ENCODE measurements around the gene HRCT1. TPM values are rescaled to one million over a fixed set of nuclear protein-coding genes. Genes with fewer than 3 reads are reported as not detected.

The HRCT1 gene
- 1 to 10 TPM in 1 of 2 donors, not detected in 1; 1.6 TPM for total RNA-seq
- polyA plus RNA-seq (ENCODE audit: insufficient read length in 2 of 2), result 1 to 10 TPM in 1 of 2 donors, under 1 TPM in 1; 0.81 to 1.2 TPM
- long read RNA-seq, donor 1, partial matches to known transcripts, result 0 of 3 reads
- long read RNA-seq, donor 1, other reads (novel, unspliced or antisense), result 0 of 3 reads
- long read RNA-seq, donor 2, result 0 reads
- long read RNA-seq, donor 3, result 0 reads
- long read RNA-seq, donor 4, partial matches to known transcripts, result 0 of 1 reads
- long read RNA-seq, donor 4, other reads (novel, unspliced or antisense), result 0 of 1 reads

DNA sequence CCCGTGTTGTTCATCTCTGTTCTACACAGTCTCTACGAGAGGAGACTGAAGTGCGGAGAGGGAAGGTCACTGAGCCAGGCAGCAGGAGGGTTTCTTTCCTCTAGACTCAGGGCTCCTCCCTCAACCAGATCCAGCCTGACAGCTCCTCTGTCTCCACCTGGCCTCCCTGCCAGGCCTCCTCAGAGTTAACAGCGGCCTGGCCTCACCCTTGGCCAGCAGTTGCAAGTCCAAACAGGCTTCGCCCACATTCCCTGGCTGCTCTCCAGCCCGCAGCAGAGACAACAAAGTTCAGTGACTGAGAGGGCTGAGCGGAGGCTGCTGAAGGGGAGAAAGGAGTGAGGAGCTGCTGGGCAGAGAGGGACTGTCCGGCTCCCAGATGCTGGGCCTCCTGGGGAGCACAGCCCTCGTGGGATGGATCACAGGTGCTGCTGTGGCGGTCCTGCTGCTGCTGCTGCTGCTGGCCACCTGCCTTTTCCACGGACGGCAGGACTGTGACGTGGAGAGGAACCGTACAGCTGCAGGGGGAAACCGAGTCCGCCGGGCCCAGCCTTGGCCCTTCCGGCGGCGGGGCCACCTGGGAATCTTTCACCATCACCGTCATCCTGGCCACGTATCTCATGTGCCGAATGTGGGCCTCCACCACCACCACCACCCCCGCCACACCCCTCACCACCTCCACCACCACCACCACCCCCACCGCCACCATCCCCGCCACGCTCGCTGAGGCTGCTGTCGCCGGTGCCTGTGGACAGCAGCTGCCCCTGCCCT is at the start of gene HRCT1:
HRCT1 (plus strand) TSS at position 291 of the 768 bp plus-strand sequence; CDS start at position 377, 86 bp downstream.
- Histone ChIP-seq H3K36me3 (ENCODE audit: control insufficient read depth, insufficient read depth, low read length) (peaks cover 3% of the 10 kb centered on the region), H3K9me3 (ENCODE audit: control insufficient read depth, insufficient read depth, low read length) (no peaks in the 10 kb centered on the region), H3K27me3 (ENCODE audit: control insufficient read depth, insufficient read depth, low read length) (peaks cover 2% of the 10 kb centered on the region), H3K4me3 (ENCODE audit: low read depth, low read length) (no peak within 1 kb of the TSS), H3K27ac (ENCODE audit: low read depth, low read length) (peak within 1 kb of the TSS; percentile 96), H3K4me1 (ENCODE audit: control insufficient read depth, insufficient read depth, low read length) (peaks cover 60% of the 10 kb centered on the region)
- 50% methylated on average over 11 of the region's 30 CpGs for WGBS (ENCODE audit: insufficient coverage)
- peak in 4 of 6 donors; percentile 42 to 89 (median 54) for DNase-seq (ENCODE audit: low read depth in 4 of 6, low spot score in 6 of 6)

DNA sequence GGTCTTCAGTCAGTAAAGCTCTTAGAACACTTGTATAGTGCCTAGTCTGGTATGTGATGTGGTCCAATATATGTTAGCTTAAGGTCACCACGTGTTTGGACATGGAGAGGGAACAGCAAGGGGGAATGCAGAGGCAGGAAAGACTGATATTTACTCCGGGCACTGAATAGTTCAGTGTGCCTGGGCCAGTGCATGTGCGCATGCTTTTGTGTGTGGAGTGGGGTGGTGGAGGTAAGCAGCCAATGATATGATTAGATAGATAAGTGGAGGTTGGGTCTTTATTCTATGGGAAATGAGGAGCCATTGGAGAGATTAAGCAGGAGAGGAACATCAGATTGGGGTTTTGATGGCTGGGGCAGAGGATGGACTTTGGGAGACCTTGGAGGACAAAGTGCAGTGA is 49.8 kb upstream of the HRCT1 start:
- Histone ChIP-seq H3K4me1 (ENCODE audit: control insufficient read depth, insufficient read depth, low read length) (peaks cover 6% of the 10 kb centered on the region), H3K4me3 (ENCODE audit: low read depth, low read length) (no peak overlapping the region), H3K36me3 (ENCODE audit: control insufficient read depth, insufficient read depth, low read length) (peaks cover 19% of the 10 kb centered on the region), H3K27me3 (ENCODE audit: control insufficient read depth, insufficient read depth, low read length) (peaks cover under 1% of the 10 kb centered on the region), H3K27ac (ENCODE audit: low read depth, low read length) (no peak overlapping the region), H3K9me3 (ENCODE audit: control insufficient read depth, insufficient read depth, low read length) (no peaks in the 10 kb centered on the region)
- WGBS (ENCODE audit: insufficient coverage), result 80% methylated on average over 3 of the region's 3 CpGs
- DNase-seq (ENCODE audit: low read depth in 4 of 6, low spot score in 6 of 6), result no peak

GRCh38 chr9:35856882-35857281 is 49.1 kb upstream of the HRCT1 start:
- no peak overlapping the region for H3K27ac ChIP-seq (ENCODE audit: low read depth, low read length)
- H3K36me3 ChIP-seq (ENCODE audit: control insufficient read depth, insufficient read depth, low read length), result peaks cover 19% of the 10 kb centered on the region
- H3K4me3 ChIP-seq (ENCODE audit: low read depth, low read length), result no peak overlapping the region
- peaks cover 6% of the 10 kb centered on the region for H3K4me1 ChIP-seq (ENCODE audit: control insufficient read depth, insufficient read depth, low read length)
- WGBS (ENCODE audit: insufficient coverage), result 88% methylated on average over 5 of the region's 5 CpGs
- H3K27me3 ChIP-seq (ENCODE audit: control insufficient read depth, insufficient read depth, low read length), result peaks cover 2% of the 10 kb centered on the region
- DNase-seq (ENCODE audit: low read depth in 4 of 6, low spot score in 6 of 6), result no peak
- no peaks in the 10 kb centered on the region for H3K9me3 ChIP-seq (ENCODE audit: control insufficient read depth, insufficient read depth, low read length)

DNA sequence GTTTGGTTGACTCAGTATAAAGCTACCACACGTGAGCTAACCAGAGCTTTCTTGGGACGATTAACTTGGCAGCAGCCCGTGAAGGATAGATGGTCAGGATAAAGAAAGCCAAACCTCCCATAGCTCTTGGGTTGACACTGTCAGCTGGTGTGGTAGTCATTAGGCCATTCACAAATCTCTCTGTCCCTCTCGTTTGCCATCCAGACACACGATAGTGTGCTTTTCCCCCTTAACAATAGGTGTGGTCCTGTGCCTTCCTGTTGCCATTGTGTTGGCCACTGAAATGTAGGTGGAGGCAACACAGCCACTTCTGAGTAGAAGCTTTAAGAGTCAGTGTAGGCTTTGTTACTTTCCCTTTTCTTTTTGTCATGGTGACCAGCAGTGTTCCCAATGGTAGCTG is 47.5 kb upstream of the HRCT1 start:
- Histone ChIP-seq H3K4me1 (ENCODE audit: control insufficient read depth, insufficient read depth, low read length) (peaks cover 6% of the 10 kb centered on the region), H3K27ac (ENCODE audit: low read depth, low read length) (no peak overlapping the region), H3K36me3 (ENCODE audit: control insufficient read depth, insufficient read depth, low read length) (peaks cover 3% of the 10 kb centered on the region), H3K27me3 (ENCODE audit: control insufficient read depth, insufficient read depth, low read length) (peaks cover 2% of the 10 kb centered on the region), H3K9me3 (ENCODE audit: control insufficient read depth, insufficient read depth, low read length) (no peaks in the 10 kb centered on the region), H3K4me3 (ENCODE audit: low read depth, low read length) (no peak overlapping the region)
- no peak for DNase-seq (ENCODE audit: low read depth in 4 of 6, low spot score in 6 of 6)
- 50% methylated on average over 1 of the region's 5 CpGs for WGBS (ENCODE audit: insufficient coverage)

DNA sequence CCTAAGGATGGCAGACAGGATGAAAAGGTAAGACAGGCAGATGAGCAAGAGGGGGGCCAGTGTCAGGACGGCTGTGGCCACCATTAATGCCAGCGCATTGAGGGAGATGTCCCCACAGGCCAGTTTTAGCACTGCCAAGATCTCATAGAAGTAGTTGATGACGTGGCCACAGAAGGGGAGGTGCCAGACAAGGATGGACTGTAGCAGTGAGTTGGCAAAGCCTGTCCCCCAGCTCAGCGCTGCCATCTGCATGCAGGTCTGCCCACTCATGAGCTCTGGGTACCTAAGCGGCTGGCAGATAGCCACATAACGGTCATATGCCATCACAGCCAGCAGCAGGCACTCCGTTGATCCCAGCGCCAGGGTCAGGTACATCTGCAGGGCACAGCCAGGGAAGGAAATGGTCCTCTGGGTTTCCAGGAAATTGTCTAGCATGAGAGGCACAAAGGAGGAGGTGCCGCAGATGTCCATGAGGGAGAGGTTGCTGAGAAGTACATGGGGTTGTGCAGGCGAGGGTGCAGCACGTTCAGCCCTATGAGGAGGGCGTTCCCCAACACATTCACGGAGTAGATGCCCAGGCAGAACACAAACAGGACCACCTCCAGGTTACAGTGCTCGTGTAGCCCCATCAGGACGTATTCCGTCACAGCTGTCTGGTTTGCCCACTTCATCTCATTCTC is 46.6 kb upstream of the HRCT1 start:
- Histone ChIP-seq H3K27ac (ENCODE audit: low read depth, low read length) (no peak overlapping the region), H3K9me3 (ENCODE audit: control insufficient read depth, insufficient read depth, low read length) (no peaks in the 10 kb centered on the region), H3K36me3 (ENCODE audit: control insufficient read depth, insufficient read depth, low read length) (no peaks in the 10 kb centered on the region), H3K4me3 (ENCODE audit: low read depth, low read length) (no peak overlapping the region), H3K4me1 (ENCODE audit: control insufficient read depth, insufficient read depth, low read length) (peaks cover 6% of the 10 kb centered on the region), H3K27me3 (ENCODE audit: control insufficient read depth, insufficient read depth, low read length) (peaks cover 2% of the 10 kb centered on the region)
- 74% methylated on average over 16 of the region's 16 CpGs for WGBS (ENCODE audit: insufficient coverage)
- DNase-seq (ENCODE audit: low read depth in 4 of 6, low spot score in 6 of 6), result peak in 2 of 6 donors; percentile 17 to 38

DNA sequence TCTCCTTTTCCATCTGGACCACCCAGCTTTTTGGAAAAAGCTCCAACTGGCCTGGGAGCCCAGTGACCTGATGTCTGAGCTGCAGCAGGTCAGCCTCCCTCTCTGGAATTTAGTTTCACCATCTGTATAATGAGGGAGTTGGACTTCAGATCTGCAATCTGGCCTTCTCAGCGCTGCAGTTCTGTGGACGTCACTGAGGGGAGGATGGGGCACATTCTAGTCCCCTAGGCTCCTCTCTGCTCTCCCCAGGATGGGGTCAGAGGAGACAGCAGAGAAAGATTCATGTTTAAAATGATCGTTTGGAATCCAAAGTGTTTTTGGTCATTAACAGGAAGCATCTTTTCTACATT is 46.0 kb upstream of the HRCT1 start:
- peaks cover 6% of the 10 kb centered on the region for H3K4me1 ChIP-seq (ENCODE audit: control insufficient read depth, insufficient read depth, low read length)
- H3K4me3 ChIP-seq (ENCODE audit: low read depth, low read length), result no peak overlapping the region
- H3K36me3 ChIP-seq (ENCODE audit: control insufficient read depth, insufficient read depth, low read length), result no peaks in the 10 kb centered on the region
- no peaks in the 10 kb centered on the region for H3K9me3 ChIP-seq (ENCODE audit: control insufficient read depth, insufficient read depth, low read length)
- H3K27ac ChIP-seq (ENCODE audit: low read depth, low read length), result no peak overlapping the region
- WGBS (ENCODE audit: insufficient coverage), result no CpG with 5 or more reads among the region's 3 CpGs
- peak in 1 of 6 donors; percentile 9 for DNase-seq (ENCODE audit: low read depth in 4 of 6, low spot score in 6 of 6)
- peaks cover 2% of the 10 kb centered on the region for H3K27me3 ChIP-seq (ENCODE audit: control insufficient read depth, insufficient read depth, low read length)

- Histone ChIP-seq H3K4me3 (ENCODE audit: low read depth, low read length) (no peak overlapping the region), H3K9me3 (ENCODE audit: control insufficient read depth, insufficient read depth, low read length) (no peaks in the 10 kb centered on the region), H3K36me3 (ENCODE audit: control insufficient read depth, insufficient read depth, low read length) (no peaks in the 10 kb centered on the region), H3K27ac (ENCODE audit: low read depth, low read length) (no peak overlapping the region), H3K27me3 (ENCODE audit: control insufficient read depth, insufficient read depth, low read length) (peaks cover 2% of the 10 kb centered on the region), H3K4me1 (ENCODE audit: control insufficient read depth, insufficient read depth, low read length) (peaks cover 6% of the 10 kb centered on the region)
- no peak for DNase-seq (ENCODE audit: low read depth in 4 of 6, low spot score in 6 of 6)
- WGBS (ENCODE audit: insufficient coverage), result 67% methylated on average over 11 of the region's 12 CpGs
Measured at GRCh38 chr9:35861161-35861897, 44.7 kb upstream of the HRCT1 start.

DNA sequence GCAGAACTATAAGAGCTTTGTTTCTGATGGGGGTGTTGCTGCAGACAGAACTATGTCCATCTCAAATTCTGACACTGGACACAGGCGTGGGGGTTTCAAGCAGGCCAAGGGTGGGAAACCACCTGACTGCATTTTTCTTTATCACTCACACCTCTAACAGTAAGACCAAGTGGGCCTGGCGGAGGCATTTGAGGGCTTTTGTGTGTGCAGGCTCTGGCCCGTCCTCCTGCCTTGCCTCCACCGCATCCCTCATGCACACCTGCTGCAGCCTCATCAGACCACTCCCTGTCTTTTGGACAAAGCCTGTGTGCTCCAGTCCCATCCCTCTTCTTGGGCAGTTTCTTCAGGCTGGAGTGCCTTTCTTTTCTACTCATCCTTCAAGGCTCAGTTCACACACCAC is 43.7 kb upstream of the HRCT1 start:
- H3K27me3 ChIP-seq (ENCODE audit: control insufficient read depth, insufficient read depth, low read length), result peaks cover 2% of the 10 kb centered on the region
- DNase-seq (ENCODE audit: low read depth in 4 of 6, low spot score in 6 of 6), result no peak
- H3K4me3 ChIP-seq (ENCODE audit: low read depth, low read length), result no peak overlapping the region
- H3K4me1 ChIP-seq (ENCODE audit: control insufficient read depth, insufficient read depth, low read length), result peaks cover 6% of the 10 kb centered on the region
- no peaks in the 10 kb centered on the region for H3K9me3 ChIP-seq (ENCODE audit: control insufficient read depth, insufficient read depth, low read length)
- H3K36me3 ChIP-seq (ENCODE audit: control insufficient read depth, insufficient read depth, low read length), result no peaks in the 10 kb centered on the region
- 96% methylated on average over 3 of the region's 4 CpGs for WGBS (ENCODE audit: insufficient coverage)
- H3K27ac ChIP-seq (ENCODE audit: low read depth, low read length), result no peak overlapping the region

DNA sequence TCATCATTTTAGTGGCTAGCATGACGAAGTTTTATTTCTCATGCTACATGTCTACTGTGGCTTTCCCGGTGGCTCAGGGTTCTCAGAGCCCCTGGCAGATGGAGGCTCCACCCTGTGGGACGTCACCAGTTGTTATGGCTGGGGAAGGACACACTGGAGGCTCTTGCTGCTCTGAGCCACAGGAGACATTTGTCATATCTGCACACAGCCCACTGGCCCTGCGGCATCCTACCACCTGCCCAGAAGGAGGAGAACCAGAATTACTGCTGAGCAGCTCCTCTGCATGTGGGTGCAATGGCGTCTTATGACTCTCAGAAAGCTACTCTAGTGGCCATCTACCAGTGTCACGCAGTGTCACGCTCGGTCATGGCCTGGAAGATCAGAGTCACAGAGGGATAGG is 42.4 kb upstream of the HRCT1 start:
- no peak for DNase-seq (ENCODE audit: low read depth in 4 of 6, low spot score in 6 of 6)
- 90% methylated on average over 8 of the region's 8 CpGs for WGBS (ENCODE audit: insufficient coverage)
- no peak overlapping the region for H3K27ac ChIP-seq (ENCODE audit: low read depth, low read length)

More for the DNA sequence above, 42.4 kb upstream of the HRCT1 start:
- Histone ChIP-seq H3K4me3 (ENCODE audit: low read depth, low read length) (no peak overlapping the region), H3K9me3 (ENCODE audit: control insufficient read depth, insufficient read depth, low read length) (no peaks in the 10 kb centered on the region), H3K4me1 (ENCODE audit: control insufficient read depth, insufficient read depth, low read length) (peaks cover 6% of the 10 kb centered on the region), H3K36me3 (ENCODE audit: control insufficient read depth, insufficient read depth, low read length) (no peaks in the 10 kb centered on the region), H3K27me3 (ENCODE audit: control insufficient read depth, insufficient read depth, low read length) (peaks cover 2% of the 10 kb centered on the region)
